ENCODE data around the gene NMNAT2. TPM values are rescaled to one million over a fixed set of nuclear protein-coding genes. Genes with fewer than 3 reads are reported as not detected.

Gene NMNAT2
- polyA plus RNA-seq, 1 donor from 2014 or later = 43.8 TPM

DNA sequence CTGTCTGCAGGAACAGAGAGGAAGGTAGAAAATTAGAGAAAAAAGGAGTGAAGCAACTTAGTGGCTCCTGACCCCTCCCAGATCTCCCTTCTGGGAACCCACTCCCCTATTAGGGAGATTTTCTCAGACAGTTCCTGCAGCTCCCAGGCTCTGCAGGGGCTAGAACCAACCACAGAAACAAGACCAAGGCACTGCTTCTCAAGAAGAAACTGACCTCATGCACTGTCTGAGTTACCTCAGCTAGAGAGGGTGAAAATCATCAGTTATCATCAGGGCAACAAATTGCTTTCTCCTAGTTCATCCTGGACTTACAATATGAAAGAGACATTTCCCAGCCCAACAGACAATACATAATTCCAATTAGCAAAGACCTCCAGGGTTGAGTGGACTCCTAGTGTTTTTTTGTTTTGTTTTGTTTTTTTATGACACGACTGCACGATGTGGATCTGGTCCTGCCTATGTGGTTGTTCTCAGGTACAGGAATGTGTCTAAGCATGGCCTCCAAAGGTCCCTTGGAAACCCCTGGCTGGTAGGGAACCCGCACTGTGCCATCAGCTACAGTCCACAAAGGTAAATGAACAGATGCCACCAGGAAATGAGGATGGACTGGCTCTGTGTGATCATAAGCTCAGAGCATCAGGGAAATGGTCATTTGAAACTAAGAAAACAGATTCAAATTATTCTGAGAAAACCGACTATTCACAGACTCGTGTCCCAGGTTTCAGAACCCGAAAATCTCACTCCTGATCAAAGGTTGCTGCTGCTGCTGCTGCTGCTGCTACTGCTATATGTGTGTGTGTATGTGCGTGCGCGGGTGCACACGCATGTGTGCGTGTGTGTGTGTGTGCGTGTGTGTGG, 166.8 kb downstream of the NMNAT2 start:
- Histone ChIP-seq H2AFZ (ENCODE audit: low read depth, low read length) (no peak overlapping the region), H3K9me3 (ENCODE audit: low read length) (peaks cover 17% of the 10 kb centered on the region), H3K27ac (ENCODE audit: low read length) (no peak overlapping the region), H3K27me3 (ENCODE audit: insufficient read depth, low read depth, low read length) (no peaks in the 10 kb centered on the region), H3K4me2 (ENCODE audit: low read length) (no peak overlapping the region), H3K79me2 (replicated peaks; ENCODE audit: insufficient read depth, low read length) (no peaks in the 10 kb centered on the region), H3F3A (ENCODE audit: insufficient read depth, low read length, poor library complexity, severe bottlenecking) (no peaks in the 10 kb centered on the region), H3K4me3 (ENCODE audit: low read length) (no peak overlapping the region), H3K9ac (ENCODE audit: low read length) (no peak overlapping the region), H4K20me1 (ENCODE audit: insufficient read depth) (no peaks in the 10 kb centered on the region), H3K36me3 (ENCODE audit: insufficient read depth, low read length) (peaks cover 46% of the 10 kb centered on the region), H3K9me2 (ENCODE audit: insufficient read depth, low read length) (no peaks in the 10 kb centered on the region)
- TF ChIP-seq POLR2AphosphoS5 (IDR thresholded peaks at IDR 0.05) (no peak), EZH2 (IDR thresholded peaks at IDR 0.05; ENCODE audit: borderline replicate concordance, insufficient read depth, low read length, poor library complexity, severe bottlenecking) (no peak), TAF1 (IDR thresholded peaks at IDR 0.05; ENCODE audit: low read depth) (no peak), MXI1 (conservative IDR thresholded peaks at IDR 0.05; ENCODE audit: poor library complexity, severe bottlenecking) (no peak), SMC3 (conservative IDR thresholded peaks at IDR 0.05; ENCODE audit: poor library complexity) (no peak), RAD21 (conservative IDR thresholded peaks at IDR 0.05) (no peak), EP300 (conservative IDR thresholded peaks at IDR 0.05; ENCODE audit: poor library complexity, severe bottlenecking) (no peak)
- TF ChIP-seq, protein P1, sequence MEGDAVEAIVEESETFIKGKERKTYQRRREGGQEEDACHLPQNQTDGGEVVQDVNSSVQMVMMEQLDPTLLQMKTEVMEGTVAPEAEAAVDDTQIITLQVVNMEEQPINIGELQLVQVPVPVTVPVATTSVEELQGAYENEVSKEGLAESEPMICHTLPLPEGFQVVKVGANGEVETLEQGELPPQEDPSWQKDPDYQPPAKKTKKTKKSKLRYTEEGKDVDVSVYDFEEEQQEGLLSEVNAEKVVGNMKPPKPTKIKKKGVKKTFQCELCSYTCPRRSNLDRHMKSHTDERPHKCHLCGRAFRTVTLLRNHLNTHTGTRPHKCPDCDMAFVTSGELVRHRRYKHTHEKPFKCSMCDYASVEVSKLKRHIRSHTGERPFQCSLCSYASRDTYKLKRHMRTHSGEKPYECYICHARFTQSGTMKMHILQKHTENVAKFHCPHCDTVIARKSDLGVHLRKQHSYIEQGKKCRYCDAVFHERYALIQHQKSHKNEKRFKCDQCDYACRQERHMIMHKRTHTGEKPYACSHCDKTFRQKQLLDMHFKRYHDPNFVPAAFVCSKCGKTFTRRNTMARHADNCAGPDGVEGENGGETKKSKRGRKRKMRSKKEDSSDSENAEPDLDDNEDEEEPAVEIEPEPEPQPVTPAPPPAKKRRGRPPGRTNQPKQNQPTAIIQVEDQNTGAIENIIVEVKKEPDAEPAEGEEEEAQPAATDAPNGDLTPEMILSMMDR (IDR thresholded peaks at IDR 0.05; ENCODE audit: poor library complexity, severe bottlenecking) = no peak
- TF ChIP-seq, protein P2, sequence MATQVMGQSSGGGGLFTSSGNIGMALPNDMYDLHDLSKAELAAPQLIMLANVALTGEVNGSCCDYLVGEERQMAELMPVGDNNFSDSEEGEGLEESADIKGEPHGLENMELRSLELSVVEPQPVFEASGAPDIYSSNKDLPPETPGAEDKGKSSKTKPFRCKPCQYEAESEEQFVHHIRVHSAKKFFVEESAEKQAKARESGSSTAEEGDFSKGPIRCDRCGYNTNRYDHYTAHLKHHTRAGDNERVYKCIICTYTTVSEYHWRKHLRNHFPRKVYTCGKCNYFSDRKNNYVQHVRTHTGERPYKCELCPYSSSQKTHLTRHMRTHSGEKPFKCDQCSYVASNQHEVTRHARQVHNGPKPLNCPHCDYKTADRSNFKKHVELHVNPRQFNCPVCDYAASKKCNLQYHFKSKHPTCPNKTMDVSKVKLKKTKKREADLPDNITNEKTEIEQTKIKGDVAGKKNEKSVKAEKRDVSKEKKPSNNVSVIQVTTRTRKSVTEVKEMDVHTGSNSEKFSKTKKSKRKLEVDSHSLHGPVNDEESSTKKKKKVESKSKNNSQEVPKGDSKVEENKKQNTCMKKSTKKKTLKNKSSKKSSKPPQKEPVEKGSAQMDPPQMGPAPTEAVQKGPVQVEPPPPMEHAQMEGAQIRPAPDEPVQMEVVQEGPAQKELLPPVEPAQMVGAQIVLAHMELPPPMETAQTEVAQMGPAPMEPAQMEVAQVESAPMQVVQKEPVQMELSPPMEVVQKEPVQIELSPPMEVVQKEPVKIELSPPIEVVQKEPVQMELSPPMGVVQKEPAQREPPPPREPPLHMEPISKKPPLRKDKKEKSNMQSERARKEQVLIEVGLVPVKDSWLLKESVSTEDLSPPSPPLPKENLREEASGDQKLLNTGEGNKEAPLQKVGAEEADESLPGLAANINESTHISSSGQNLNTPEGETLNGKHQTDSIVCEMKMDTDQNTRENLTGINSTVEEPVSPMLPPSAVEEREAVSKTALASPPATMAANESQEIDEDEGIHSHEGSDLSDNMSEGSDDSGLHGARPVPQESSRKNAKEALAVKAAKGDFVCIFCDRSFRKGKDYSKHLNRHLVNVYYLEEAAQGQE (IDR thresholded peaks at IDR 0.05; ENCODE audit: borderline replicate concordance) = no peak

DNA sequence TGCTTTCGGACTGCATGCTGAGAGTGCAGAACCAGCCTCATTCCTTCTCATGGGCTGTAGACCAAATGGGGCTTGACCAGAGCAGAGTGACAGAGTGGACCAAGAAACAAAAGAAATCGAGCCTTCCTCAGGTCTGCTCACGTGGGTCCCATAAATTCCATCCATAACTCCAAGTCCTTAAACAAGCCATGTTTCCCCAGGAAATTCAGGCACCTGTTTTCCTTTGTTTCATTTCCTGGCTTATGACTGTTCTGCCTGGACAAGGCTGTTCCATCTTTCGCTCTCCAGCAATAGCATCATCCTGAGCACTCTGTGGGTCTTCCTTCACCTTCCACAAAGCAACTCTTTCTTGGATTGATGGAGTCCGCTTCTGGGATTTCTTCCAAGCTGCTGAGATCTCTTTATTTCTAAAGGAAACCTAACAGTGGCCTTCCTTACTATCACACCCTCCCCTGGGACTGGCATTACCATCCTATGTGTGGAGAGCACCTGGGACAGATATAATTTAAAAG, 168.2 kb downstream of the NMNAT2 start:
- TF ChIP-seq RAD21 (conservative IDR thresholded peaks at IDR 0.05) = no peak
- no peak for TF ChIP-seq SMC3 (conservative IDR thresholded peaks at IDR 0.05; ENCODE audit: poor library complexity)
- TF ChIP-seq EP300 (conservative IDR thresholded peaks at IDR 0.05; ENCODE audit: poor library complexity, severe bottlenecking) = no peak
- no peak for TF ChIP-seq POLR2AphosphoS5 (IDR thresholded peaks at IDR 0.05)
- TF ChIP-seq, protein P1 (IDR thresholded peaks at IDR 0.05; ENCODE audit: poor library complexity, severe bottlenecking) = no peak
- TF ChIP-seq MXI1 (conservative IDR thresholded peaks at IDR 0.05; ENCODE audit: poor library complexity, severe bottlenecking) = no peak
- TF ChIP-seq, protein P2 (IDR thresholded peaks at IDR 0.05; ENCODE audit: borderline replicate concordance) = no peak
- TF ChIP-seq EZH2 (IDR thresholded peaks at IDR 0.05; ENCODE audit: borderline replicate concordance, insufficient read depth, low read length, poor library complexity, severe bottlenecking) = no peak
- no peak for TF ChIP-seq TAF1 (IDR thresholded peaks at IDR 0.05; ENCODE audit: low read depth)
- no peak overlapping the region for H3K27ac ChIP-seq (ENCODE audit: low read length)
- H2AFZ ChIP-seq (ENCODE audit: low read depth, low read length) = no peak overlapping the region
- H3K79me2 ChIP-seq (replicated peaks; ENCODE audit: insufficient read depth, low read length) = no peaks in the 10 kb centered on the region
- no peaks in the 10 kb centered on the region for H3F3A ChIP-seq (ENCODE audit: insufficient read depth, low read length, poor library complexity, severe bottlenecking)
- no peak overlapping the region for H3K9ac ChIP-seq (ENCODE audit: low read length)
- H3K27me3 ChIP-seq (ENCODE audit: insufficient read depth, low read depth, low read length) = no peaks in the 10 kb centered on the region
- peaks cover 9% of the 10 kb centered on the region for H3K9me3 ChIP-seq (ENCODE audit: low read length)
- H3K4me3 ChIP-seq (ENCODE audit: low read length) = no peak overlapping the region
- no peaks in the 10 kb centered on the region for H3K9me2 ChIP-seq (ENCODE audit: insufficient read depth, low read length)
- H4K20me1 ChIP-seq (ENCODE audit: insufficient read depth) = no peaks in the 10 kb centered on the region
- peaks cover 35% of the 10 kb centered on the region for H3K36me3 ChIP-seq (ENCODE audit: insufficient read depth, low read length)
- no peak overlapping the region for H3K4me2 ChIP-seq (ENCODE audit: low read length)
